Neural cell (in vitro differentiated cells): ENCODE results near the gene BTBD1.
A peak's percentile ranks its signal among the peaks of the same experiment; 100 is the strongest.

Experiments used
- CTCF ChIP-seq: fragments of 450-650 bp; IDR thresholded peaks from 2 replicates; pipeline ENCODE4 v1.5.1; 2014; ENCODE audit warnings: antibody characterized with exemption, mild to moderate bottlenecking, moderate library complexity; ENCODE audit not compliant: poor library complexity, severe bottlenecking
- POLR2AphosphoS5 ChIP-seq: IDR thresholded peaks from 2 replicates; pipeline ENCODE4 v1.6.1; 2012
- RAD21 ChIP-seq: fragments of 450-650 bp; conservative IDR thresholded peaks from 2 replicates; pipeline ENCODE4 v1.6.1; 2014; ENCODE audit warnings: antibody characterized with exemption, mild to moderate bottlenecking, moderate library complexity

GRCh38 chr15:83010709-83011270 is 56.3 kb downstream of the BTBD1 start:
- TF ChIP-seq CTCF, result peak; percentile 92
- peak; percentile 66 for TF ChIP-seq RAD21
- no peak for TF ChIP-seq POLR2AphosphoS5
